DOHH2 (cell line): ENCODE data around the gene F2R.

ENCODE experiments used
- H3F3A ChIP-seq: fragments of 200-600 bp; sonication (generic), shearing (Covaris generic); 2 replicates; pipeline ENCODE4 v1.6.0; 2016; ENCODE audit warnings: antibody characterized with exemption, mild to moderate bottlenecking; ENCODE audit not compliant: control insufficient read depth, insufficient read depth
- H3K27ac ChIP-seq: fragments of 200-600 bp; sonication (generic); 2 replicates; pipeline ENCODE4 v1.5.1; 2014; ENCODE audit warnings: low read depth, mild to moderate bottlenecking, low read length, moderate library complexity
- H3K27me3 ChIP-seq: fragments of 200-600 bp; sonication (generic); 2 replicates; pipeline ENCODE4 v1.6.1; 2014; ENCODE audit warnings: mild to moderate bottlenecking, low read length, mixed read lengths; ENCODE audit not compliant: control insufficient read depth
- H3K36me3 ChIP-seq: fragments of 200-600 bp; sonication (generic); 2 replicates; pipeline ENCODE4 v1.6.1; 2014; ENCODE audit warnings: mild to moderate bottlenecking, low read length, moderate library complexity, mixed read lengths; ENCODE audit not compliant: control insufficient read depth
- H3K4me1 ChIP-seq: fragments of 200-600 bp; sonication (generic); 2 replicates; pipeline ENCODE4 v1.6.1; 2014; ENCODE audit warnings: mild to moderate bottlenecking, low read length, mixed read lengths; ENCODE audit not compliant: control insufficient read depth
- H3K4me2 ChIP-seq: fragments of 200-600 bp; sonication (generic); 2 replicates; pipeline ENCODE4 v1.6.0; 2014; ENCODE audit warnings: mild to moderate bottlenecking, low read length, moderate library complexity
- H3K4me3 ChIP-seq: fragments of 200-600 bp; sonication (generic); 2 replicates; pipeline ENCODE4 v1.5.1; 2014; ENCODE audit warnings: mild to moderate bottlenecking, low read length, mixed read lengths
- H3K79me2 ChIP-seq: fragments of 200-600 bp; sonication (generic); 2 replicates; pipeline ENCODE4 v1.6.1; 2014; ENCODE audit warnings: mild to moderate bottlenecking, low read length, mixed read lengths; ENCODE audit not compliant: control insufficient read depth
- H3K9me2 ChIP-seq: fragments of 200-600 bp; sonication (generic); replicated peaks from 2 replicates; pipeline ENCODE4 v1.6.1; 2014; ENCODE audit warnings: mild to moderate bottlenecking, low read length, mixed read lengths; ENCODE audit not compliant: control insufficient read depth
- H3K9me3 ChIP-seq: fragments of 200-600 bp; sonication (generic); 2 replicates; pipeline ENCODE4 v1.6.1; 2014; ENCODE audit warnings: antibody characterized with exemption, low read length, mixed read lengths; ENCODE audit not compliant: control insufficient read depth, insufficient read depth
- H4K20me1 ChIP-seq: fragments of 200-600 bp; sonication (generic); 2 replicates; pipeline ENCODE4 v1.6.0; 2014; ENCODE audit warnings: low read depth, mild to moderate bottlenecking, antibody characterized with exemption, low read length, moderate library complexity; ENCODE audit not compliant: control insufficient read depth, insufficient read depth
- EZH2phosphoT487 ChIP-seq: fragments of 200-600 bp; sonication (generic); IDR thresholded peaks from 2 replicates; pipeline ENCODE4 v1.6.1; 2017; ENCODE audit warnings: borderline replicate concordance, mild to moderate bottlenecking, antibody characterized with exemption, low read length, moderate library complexity, mixed read lengths
- TF ChIP-seq, protein P1 (sequence below): fragments of 200-600 bp; sonication (generic); IDR thresholded peaks from one replicate; pipeline ENCODE4 v1.5.1; 2014; ENCODE audit warnings: antibody characterized with exemption, mild to moderate bottlenecking, low read depth, low read length; ENCODE audit not compliant: poor library complexity, severe bottlenecking

F2R gene

DNA sequence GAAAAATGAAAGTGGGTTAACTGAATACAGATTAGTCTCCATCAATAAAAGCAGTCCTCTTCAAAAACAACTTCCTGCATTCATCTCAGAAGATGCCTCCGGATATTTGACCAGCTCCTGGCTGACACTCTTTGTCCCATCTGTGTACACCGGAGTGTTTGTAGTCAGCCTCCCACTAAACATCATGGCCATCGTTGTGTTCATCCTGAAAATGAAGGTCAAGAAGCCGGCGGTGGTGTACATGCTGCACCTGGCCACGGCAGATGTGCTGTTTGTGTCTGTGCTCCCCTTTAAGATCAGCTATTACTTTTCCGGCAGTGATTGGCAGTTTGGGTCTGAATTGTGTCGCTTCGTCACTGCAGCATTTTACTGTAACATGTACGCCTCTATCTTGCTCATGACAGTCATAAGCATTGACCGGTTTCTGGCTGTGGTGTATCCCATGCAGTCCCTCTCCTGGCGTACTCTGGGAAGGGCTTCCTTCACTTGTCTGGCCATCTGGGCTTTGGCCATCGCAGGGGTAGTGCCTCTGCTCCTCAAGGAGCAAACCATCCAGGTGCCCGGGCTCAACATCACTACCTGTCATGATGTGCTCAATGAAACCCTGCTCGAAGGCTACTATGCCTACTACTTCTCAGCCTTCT lies 16.6 kb downstream of the F2R start:
- Histone ChIP-seq H3K27me3 (no peaks in the 10 kb centered on the region), H4K20me1 (no peaks in the 10 kb centered on the region), H3K27ac (no peak overlapping the region), H3K9me2 (no peaks in the 10 kb centered on the region), H3K4me1 (no peaks in the 10 kb centered on the region), H3K36me3 (no peaks in the 10 kb centered on the region), H3K4me3 (no peak overlapping the region), H3K79me2 (no peaks in the 10 kb centered on the region), H3F3A (no peaks in the 10 kb centered on the region), H3K4me2 (no peak overlapping the region), H3K9me3 (peaks cover 4% of the 10 kb centered on the region; the same call in 1 of the 2 replicates)
- TF ChIP-seq EZH2phosphoT487: no peak
- TF ChIP-seq, protein P1, sequence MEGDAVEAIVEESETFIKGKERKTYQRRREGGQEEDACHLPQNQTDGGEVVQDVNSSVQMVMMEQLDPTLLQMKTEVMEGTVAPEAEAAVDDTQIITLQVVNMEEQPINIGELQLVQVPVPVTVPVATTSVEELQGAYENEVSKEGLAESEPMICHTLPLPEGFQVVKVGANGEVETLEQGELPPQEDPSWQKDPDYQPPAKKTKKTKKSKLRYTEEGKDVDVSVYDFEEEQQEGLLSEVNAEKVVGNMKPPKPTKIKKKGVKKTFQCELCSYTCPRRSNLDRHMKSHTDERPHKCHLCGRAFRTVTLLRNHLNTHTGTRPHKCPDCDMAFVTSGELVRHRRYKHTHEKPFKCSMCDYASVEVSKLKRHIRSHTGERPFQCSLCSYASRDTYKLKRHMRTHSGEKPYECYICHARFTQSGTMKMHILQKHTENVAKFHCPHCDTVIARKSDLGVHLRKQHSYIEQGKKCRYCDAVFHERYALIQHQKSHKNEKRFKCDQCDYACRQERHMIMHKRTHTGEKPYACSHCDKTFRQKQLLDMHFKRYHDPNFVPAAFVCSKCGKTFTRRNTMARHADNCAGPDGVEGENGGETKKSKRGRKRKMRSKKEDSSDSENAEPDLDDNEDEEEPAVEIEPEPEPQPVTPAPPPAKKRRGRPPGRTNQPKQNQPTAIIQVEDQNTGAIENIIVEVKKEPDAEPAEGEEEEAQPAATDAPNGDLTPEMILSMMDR: no peak

DNA sequence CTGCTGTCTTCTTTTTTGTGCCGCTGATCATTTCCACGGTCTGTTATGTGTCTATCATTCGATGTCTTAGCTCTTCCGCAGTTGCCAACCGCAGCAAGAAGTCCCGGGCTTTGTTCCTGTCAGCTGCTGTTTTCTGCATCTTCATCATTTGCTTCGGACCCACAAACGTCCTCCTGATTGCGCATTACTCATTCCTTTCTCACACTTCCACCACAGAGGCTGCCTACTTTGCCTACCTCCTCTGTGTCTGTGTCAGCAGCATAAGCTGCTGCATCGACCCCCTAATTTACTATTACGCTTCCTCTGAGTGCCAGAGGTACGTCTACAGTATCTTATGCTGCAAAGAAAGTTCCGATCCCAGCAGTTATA lies 17.1 kb downstream of the F2R start:
- Histone ChIP-seq H3K9me3 (peaks cover 4% of the 10 kb centered on the region; the same call in 1 of the 2 replicates), H3K36me3 (no peaks in the 10 kb centered on the region), H4K20me1 (no peaks in the 10 kb centered on the region), H3K4me2 (no peak overlapping the region), H3K4me3 (no peak overlapping the region), H3K79me2 (no peaks in the 10 kb centered on the region), H3K27ac (no peak overlapping the region), H3K4me1 (no peaks in the 10 kb centered on the region), H3K27me3 (no peaks in the 10 kb centered on the region), H3K9me2 (no peaks in the 10 kb centered on the region), H3F3A (no peaks in the 10 kb centered on the region)
- TF ChIP-seq EZH2phosphoT487: no peak
- TF ChIP-seq, protein P1: no peak

DNA sequence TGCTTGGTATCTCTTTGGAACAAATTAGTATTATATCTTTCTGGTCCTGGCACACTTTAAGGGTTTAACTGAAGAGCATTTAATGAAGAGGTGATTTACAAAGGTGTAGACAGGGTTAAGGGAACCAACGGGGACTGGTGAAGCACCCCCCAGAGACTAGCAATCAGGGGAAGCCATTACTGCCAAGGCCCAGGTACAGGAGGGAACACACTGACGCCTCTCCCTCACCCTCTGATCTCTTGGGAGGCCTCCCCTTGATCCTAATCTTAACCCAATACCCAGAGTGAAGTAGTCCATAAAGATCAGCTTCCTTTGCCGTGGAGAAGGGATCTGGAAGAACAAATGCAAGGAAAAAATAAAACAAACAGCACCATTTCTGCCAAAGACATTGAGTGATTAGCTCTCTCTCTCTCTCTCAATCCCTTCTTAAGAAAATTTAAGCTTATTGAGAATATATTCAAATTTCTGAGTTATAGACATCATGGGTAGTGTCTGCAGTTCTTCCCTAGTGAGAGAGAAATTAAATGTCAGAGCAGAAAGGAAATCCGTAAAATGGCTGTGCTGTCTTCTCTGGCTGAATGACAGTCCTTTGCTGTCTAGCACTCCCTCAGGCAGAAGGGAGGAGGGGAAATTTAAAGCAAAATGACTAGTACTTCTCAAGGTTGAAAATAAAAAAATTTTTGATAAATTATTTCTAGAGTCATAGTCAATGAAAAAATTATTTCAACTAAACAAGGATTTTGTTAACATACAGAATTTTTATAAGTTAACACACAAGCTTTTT lies 20.0 kb downstream of the F2R start:
- no peak overlapping the region for H3K4me3 ChIP-seq
- H3K4me2 ChIP-seq: no peak overlapping the region
- no peak overlapping the region for H3K27ac ChIP-seq
- no peaks in the 10 kb centered on the region for H3K79me2 ChIP-seq
- H3K36me3 ChIP-seq: no peaks in the 10 kb centered on the region
- no peaks in the 10 kb centered on the region for H3K27me3 ChIP-seq
- H3K9me3 ChIP-seq: no peaks in the 10 kb centered on the region
- H3F3A ChIP-seq: no peaks in the 10 kb centered on the region
- TF ChIP-seq, protein P1: no peak
- no peak for TF ChIP-seq EZH2phosphoT487
- H4K20me1 ChIP-seq: no peaks in the 10 kb centered on the region
- H3K4me1 ChIP-seq: no peaks in the 10 kb centered on the region
- no peaks in the 10 kb centered on the region for H3K9me2 ChIP-seq
